Measurements from ENCODE around the gene PSEN1.

PSEN1 gene

DNA sequence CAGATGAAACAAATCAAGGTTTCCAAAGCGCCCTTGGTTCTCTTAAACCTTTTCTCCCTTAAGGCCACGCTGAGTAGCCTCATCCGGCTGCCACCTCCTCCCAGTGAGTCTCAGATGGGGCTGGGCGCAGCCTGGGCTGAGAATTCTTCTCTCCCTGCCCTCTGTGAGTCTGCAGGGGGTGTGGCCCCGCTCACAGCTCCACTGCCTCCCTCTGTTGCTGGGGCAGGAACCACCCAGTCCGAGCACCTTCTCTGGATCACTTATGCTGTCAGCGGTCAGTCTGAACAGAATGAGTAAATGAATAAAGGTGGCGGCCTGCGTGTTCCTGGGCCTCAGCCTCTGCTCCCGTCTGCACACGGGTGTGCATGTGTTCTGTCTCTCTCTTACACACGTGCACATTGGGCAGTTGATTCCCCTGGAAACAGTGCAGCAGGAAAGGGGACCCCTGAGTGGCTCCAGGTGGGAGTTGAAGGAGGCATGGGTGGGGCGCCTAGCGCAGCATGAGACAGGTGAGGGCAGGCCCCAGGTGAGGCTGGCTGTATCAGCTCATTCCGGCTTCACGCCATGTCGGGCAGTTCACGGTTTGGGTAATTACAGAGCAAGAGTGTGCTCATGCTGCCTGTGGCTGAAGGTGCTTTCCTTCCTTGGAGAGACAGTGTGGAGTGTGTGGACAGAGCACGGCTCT, 105.3 kb downstream of the PSEN1 start:
- no peak for DNase-seq

DNA sequence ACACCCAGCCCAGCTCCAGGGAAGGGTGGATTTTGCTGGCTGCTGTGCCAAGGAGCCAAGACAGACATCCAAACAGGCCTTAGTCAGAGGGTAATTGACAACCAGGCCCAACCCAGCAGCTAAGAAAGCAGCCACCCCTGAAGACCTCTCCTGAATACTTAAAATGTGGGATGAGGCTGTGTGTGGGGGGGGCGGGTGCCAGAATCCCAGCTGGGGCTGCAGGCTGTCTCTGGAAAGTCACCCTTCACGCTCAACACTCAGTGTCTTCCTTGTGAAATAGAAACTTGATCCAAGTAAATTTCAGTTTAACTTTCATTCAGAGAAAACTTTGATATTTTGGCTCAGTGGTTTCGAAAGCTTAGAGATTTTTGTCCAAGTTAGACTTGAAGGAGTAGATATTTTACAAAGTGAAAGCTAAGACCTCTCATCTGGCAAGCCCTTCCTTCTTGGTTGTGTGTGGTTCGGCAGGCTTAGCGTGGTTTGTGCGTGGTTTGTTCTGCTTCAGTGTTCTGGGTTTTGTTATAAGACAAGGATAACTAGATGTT, 106.1 kb downstream of the PSEN1 start:
- no peak for DNase-seq

DNA sequence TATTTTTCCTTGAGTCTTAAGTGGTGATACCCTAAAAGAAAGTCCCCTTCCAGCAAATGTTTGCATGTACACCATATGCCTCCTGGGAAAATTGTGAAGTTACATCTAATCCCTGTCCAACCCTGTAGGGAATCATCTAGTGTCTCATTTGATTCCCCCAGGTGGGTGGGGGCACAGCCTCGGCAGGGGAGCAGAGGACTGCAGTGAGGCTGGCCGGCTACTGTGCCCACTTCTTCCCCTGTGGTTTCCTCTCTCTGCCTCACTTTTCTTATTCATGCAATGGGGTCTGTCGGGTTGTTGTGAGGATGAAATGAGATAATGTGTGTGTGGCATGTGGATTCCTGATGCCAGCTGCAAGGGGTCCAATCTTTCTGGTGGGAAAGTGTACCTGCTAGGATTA, 107.0 kb downstream of the PSEN1 start:
- DNase-seq: no peak

GRCh38 chr14:73243748-73244147, 107.4 kb downstream of the PSEN1 start:
- no peak for DNase-seq

- DNase-seq: no peak
These were observed 108.4 kb downstream of the PSEN1 start for GRCh38 chr14:73244541-73245290.

DNA sequence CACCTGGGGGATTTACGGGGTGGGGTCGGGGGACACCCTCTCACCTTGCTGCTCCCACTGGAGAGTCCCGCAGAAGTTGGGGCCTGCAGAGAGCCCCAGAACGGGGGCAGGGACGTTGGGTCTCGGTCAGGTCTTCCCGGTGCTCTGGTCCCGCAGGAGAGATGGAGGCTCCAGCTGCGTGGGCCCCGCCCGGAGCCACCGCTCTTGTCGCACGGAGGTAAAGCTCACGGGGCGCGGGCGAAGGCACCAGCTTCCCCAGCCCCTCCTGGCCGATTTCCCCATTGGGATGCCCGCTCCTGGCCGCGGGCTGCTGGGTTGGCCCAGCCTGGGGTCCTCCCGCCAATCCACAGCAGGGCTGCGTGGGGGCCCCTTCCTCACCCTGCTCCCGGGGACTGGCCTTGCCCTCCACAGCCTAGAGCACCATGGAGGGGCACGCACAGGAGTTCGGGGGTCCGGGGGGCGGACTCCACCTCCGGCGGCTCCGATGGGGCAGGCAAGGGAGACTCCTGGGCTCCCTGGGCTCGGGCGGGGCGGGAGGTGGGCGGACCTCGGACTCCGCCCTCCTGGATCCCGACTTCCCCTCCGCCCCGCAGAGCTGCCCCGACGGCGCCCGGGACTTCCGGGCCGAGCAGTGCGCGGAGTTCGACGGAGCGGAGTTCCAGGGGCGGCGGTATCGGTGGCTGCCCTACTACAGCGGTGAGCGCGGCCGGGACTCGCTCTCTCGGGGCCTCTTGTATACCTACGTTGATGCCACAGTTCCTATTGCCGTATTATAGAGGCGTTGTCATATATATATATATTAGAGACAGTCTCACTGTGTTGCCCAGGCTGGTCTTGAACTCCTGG, 109.4 kb downstream of the PSEN1 start:
- DNase-seq: no peak

DNA sequence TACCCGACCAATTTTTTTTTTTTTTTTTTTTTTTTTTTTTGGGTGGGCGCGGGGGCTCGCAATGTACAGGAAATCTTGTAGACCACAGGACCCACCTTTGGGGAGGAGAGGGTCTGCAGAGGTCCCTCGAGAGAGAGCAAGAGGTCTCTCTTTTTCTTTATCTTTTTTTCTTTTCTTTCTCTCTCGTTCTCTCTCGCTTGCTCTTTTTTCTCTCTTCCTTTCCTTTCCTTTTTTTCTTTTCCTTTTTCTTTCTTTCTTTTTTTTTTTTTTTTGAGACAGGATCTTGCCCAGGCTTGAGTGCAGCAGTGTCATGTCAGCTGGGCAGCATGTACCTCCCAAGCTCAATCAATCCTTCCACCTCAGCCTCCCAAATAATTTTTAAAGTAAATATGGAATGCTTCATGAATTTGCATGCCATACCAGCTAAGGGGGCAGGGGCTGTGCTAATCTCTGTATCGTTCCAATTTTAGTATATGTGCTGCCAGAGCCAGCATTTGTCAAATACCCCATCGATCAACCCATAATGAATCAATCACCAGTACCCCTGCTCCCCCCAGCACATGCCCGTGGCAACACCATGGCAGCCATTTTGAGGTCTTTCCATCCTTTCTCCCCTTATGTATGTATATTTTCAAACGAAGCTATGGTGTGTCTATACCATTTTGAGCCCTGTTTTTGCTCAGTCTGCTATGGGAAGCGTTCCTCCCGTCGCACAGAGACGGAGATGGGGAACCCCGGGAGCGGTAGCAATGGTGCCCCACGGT, 110.3 kb downstream of the PSEN1 start:
- DNase-seq: no peak

DNA sequence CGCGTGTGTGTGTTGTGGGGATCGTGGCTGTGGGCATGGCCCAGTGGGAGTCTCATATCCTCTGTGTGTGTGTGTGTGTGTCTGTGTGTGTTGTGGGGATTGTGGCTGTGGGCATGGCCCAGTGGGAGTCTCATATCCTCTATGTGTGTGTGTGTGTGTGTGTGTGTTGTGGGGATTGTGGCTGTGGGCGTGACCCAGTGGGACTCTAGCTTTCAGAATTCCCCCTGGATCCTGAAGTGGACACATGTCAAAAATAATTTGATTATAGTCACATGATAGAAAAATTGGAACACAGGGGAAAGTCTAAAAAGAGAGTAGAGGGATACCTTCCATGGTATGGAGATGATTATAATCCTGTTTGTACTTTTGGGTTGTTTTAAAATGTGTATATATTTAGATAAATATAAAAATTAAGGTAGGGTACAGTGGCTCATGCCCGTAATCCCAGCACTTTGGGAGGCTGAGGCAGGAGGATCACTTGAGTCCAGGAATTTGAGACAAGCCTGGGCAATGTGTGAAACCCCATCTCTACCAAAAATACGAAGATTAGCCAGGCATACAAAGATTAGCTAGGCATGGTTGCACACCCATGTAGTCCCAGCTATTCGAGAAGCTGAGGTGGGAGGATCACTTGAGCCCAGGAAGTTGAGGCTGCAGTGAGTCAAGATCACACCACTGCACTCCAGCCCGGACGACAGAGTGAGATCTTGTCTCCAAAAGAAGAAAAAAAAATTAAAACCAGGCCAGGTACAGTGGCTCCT, 112.0 kb downstream of the PSEN1 start:
- DNase-seq: no peak

DNA sequence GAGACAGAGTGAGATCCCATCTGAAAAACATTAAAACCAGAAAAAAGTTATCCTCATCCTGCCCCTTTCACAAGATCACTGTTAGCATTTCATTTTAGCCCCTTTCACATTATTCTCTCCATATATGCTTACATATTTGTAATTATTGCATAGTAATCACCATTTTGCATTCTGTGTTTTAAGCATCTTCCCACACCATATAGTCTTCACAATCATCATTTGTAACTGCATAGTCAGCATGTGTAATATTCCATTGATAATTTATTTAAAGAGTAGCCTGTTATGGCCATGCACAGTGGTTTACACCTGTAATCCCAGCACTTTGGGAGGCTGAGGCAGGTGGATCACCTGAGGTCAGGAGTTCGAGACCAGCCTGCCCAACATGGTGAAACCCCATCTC, 112.8 kb downstream of the PSEN1 start:
- DNase-seq: no peak

GRCh38 chr14:73249564-73250316, 113.4 kb downstream of the PSEN1 start:
- DNase-seq: no peak

- DNase-seq: no peak
These were observed 114.0 kb downstream of the PSEN1 start for GRCh38 chr14:73250317-73250713.

- DNase-seq: no peak
These were observed 114.6 kb downstream of the PSEN1 start for GRCh38 chr14:73250781-73251500.

DNA sequence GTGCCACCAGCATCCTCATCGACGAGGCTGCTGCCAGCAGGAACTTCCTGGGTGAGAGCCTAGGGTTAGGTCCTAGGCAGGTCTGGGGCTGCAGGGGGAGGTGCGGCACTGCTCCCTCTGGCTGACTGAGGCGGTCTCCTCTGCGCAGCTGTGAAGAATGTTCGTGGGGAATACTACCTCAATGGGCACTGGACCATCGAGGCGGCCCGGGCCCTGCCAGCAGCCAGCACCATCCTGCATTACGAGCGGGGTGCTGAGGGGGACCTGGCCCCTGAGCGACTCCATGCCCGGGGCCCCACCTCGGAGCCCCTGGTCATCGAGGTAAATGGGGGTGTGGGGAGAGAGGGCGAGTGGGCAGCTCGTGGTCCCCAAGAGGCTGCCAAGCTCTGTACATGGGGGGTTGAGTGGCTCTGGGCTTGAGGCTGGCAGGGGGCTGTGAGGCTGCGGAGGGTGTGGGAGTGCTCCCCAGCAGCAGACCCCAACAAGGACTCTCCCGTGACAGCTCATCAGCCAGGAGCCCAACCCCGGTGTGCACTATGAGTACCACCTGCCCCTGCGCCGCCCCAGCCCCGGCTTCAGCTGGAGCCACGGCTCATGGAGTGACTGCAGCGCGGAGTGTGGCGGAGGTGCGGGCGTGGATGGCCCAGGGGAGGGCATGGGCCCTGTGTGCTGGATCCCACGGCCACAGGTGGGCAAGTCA, 115.4 kb downstream of the PSEN1 start:
- no peak for DNase-seq

DNA sequence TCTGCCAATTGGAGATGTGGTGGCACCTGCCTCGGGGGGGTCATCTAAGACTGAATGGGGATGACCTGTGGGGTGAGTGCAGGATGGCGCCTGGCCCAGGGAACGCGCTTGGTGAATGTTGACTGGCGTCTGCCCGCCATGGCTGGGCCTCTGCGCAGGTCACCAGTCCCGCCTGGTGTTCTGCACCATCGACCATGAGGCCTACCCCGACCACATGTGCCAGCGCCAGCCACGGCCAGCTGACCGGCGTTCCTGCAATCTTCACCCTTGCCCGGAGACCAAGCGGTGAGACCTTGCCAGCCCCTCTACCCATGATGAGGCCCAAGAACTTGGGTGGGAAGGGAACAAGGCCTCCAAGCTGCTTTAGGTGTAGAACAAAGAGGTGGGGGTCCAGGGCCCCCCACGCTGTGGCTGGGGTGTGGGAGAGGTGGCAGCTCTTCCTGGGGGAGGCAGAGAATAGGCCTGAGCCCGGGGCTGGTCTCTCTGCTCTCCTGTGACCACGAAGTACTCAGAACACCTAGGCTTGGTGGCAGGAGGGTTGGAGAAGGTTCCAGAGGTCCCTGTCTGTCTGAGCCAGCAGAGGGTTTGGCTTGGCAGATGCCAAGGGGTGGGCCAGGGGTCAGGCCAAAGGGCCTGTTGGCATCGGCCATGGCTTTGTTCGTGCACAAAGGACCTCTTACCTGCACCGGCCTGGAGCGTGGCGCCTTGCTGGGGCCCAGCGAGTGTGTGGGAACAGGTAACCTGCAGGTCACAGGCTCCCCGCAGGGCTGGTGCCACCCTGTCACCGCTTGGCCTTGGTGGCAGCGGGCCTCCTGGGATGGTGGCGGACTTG, 116.4 kb downstream of the PSEN1 start:
- no peak for DNase-seq

GRCh38 chr14:73253323-73253610, 117.0 kb downstream of the PSEN1 start:
- DNase-seq: no peak

DNA sequence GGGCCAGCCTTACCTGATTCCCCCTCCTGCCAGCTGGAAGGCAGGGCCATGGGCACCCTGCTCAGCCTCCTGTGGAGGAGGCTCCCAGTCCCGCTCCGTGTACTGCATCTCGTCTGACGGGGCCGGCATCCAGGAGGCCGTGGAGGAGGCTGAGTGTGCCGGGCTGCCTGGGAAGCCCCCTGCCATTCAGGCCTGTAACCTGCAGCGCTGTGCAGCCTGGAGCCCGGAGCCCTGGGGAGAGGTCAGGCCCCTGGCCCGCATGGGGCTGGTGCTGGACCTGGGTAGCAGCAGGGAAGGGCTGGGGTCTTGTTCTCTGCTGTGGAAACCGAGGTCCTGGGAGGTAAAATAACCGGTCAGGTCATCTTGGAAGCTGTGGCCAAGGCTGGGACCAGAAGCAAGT, 117.4 kb downstream of the PSEN1 start:
- DNase-seq: no peak

GRCh38 chr14:73254247-73255004, 118.1 kb downstream of the PSEN1 start:
- DNase-seq: no peak

DNA sequence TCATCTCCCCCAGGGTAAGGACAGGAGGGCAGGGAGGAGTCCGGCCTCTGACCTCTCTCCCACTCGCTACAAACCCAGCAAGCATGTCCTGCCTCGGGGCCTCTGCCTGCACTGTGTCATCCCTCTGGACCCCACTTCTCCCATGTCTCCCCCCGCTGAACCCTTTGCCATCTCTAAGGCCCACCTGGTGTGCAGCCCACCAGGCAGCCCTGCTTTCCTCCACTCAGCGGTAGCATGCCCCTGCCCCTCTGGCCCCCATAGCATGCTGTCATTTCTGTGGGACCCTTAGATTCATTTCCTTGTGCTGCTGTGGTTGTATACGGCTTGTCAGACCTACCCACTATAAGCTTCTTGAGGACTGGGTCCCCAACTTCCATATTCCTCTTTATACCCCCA, 118.7 kb downstream of the PSEN1 start:
- no peak for DNase-seq

All from NCI-H446 (cell line).